Measurements from ENCODE around the gene AHSG. TPM values are rescaled to one million over a fixed set of nuclear protein-coding genes. Genes with fewer than 3 reads are reported as not detected.

AHSG gene
- total RNA-seq, 2 donors from 2014 or later: not detected

- no peak for TF ChIP-seq POLR2A (IDR thresholded peaks at IDR 0.05)
- H3K9me3 ChIP-seq: no peaks in the 10 kb centered on the region
- no peaks in the 10 kb centered on the region for H3K27me3 ChIP-seq (replicated peaks; ENCODE audit: insufficient read depth)
- DNase-seq (ENCODE audit: low spot score): no peak
- H3K27ac ChIP-seq: no peak overlapping the region
- H3K4me3 ChIP-seq: no peak overlapping the region
- intact Hi-C loops (cut with DNase I): no loop called here
- H3K36me3 ChIP-seq: no peaks in the 10 kb centered on the region
- WGBS: 89% methylated on average over 17 of the region's 17 CpGs
- H3K4me1 ChIP-seq (replicated peaks): no peaks in the 10 kb centered on the region
These were observed 7.6 kb downstream of the AHSG start for GRCh38 chr3:186620213-186621092.

GRCh38 chr3:186621894-186622650 lies 9.2 kb downstream of the AHSG start:
- Histone ChIP-seq H3K4me3 (no peak overlapping the region), H3K9me3 (no peaks in the 10 kb centered on the region), H3K27ac (no peak overlapping the region), H3K36me3 (no peaks in the 10 kb centered on the region), H3K4me1 (replicated peaks) (no peaks in the 10 kb centered on the region), H3K27me3 (replicated peaks; ENCODE audit: insufficient read depth) (no peaks in the 10 kb centered on the region)
- intact Hi-C loops (cut with DNase I): no loop called here
- DNase-seq (ENCODE audit: low spot score): no peak
- WGBS: 78% methylated on average over 7 of the region's 7 CpGs
- TF ChIP-seq POLR2AphosphoS5 (IDR thresholded peaks at IDR 0.05): no peak
- TF ChIP-seq, protein P1, sequence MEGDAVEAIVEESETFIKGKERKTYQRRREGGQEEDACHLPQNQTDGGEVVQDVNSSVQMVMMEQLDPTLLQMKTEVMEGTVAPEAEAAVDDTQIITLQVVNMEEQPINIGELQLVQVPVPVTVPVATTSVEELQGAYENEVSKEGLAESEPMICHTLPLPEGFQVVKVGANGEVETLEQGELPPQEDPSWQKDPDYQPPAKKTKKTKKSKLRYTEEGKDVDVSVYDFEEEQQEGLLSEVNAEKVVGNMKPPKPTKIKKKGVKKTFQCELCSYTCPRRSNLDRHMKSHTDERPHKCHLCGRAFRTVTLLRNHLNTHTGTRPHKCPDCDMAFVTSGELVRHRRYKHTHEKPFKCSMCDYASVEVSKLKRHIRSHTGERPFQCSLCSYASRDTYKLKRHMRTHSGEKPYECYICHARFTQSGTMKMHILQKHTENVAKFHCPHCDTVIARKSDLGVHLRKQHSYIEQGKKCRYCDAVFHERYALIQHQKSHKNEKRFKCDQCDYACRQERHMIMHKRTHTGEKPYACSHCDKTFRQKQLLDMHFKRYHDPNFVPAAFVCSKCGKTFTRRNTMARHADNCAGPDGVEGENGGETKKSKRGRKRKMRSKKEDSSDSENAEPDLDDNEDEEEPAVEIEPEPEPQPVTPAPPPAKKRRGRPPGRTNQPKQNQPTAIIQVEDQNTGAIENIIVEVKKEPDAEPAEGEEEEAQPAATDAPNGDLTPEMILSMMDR (IDR thresholded peaks at IDR 0.05): no peak
- TF ChIP-seq POLR2A (IDR thresholded peaks at IDR 0.05): no peak

DNA sequence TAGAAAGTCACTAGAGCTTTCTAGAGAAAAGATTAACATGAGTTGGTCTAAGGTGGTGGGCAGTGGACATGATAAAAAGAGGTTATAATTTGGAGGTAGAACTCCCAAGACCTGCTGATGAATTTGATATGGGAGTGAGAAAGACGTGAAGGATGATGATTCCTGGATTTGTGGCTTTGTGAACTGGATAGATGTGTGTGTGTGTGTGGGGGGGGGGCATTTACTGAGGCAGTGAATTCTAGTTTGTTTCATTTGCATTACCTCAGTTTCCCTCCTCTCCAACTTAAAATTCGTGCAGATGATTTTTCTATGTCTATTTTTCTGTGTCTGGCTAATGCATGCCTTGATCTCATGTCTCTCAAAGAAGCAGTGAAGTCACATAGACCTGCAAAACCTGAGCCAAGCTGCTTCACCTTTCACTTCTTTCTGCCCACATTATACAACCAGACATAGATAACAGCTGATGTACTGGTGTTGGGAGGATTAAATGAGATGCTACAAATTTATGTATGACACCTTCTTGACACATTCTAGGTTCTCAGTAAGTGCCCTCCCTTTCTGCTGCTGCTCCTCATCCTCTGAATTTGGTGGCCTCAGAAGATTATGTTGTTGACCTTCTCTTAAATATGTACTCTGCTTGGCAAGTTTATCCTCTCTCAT lies 9.9 kb downstream of the AHSG start:
- intact Hi-C loops (cut with DNase I): no loop called here
- 42% methylated on average over 2 of the region's 2 CpGs for WGBS

GRCh38 chr3:186624598-186624997 lies 11.7 kb downstream of the AHSG start:
- 74% methylated on average over 4 of the region's 4 CpGs for WGBS
- no peaks in the 10 kb centered on the region for H3K36me3 ChIP-seq
- no peaks in the 10 kb centered on the region for H3K4me1 ChIP-seq (replicated peaks)
- no peak for DNase-seq (ENCODE audit: low spot score)
- no peaks in the 10 kb centered on the region for H3K9me3 ChIP-seq
- no peak overlapping the region for H3K27ac ChIP-seq
- no peak overlapping the region for H3K4me3 ChIP-seq
- TF ChIP-seq POLR2A (IDR thresholded peaks at IDR 0.05) (no peak), POLR2AphosphoS5 (IDR thresholded peaks at IDR 0.05) (no peak)
- TF ChIP-seq, protein P1 (IDR thresholded peaks at IDR 0.05): no peak
- intact Hi-C loops (cut with DNase I): no loop called here
- no peaks in the 10 kb centered on the region for H3K27me3 ChIP-seq (replicated peaks; ENCODE audit: insufficient read depth)

More for the DNA sequence above, 9.9 kb downstream of the AHSG start:
- Histone ChIP-seq H3K36me3 (no peaks in the 10 kb centered on the region), H3K27ac (no peak overlapping the region), H3K4me1 (replicated peaks) (no peaks in the 10 kb centered on the region), H3K9me3 (no peaks in the 10 kb centered on the region), H3K4me3 (no peak overlapping the region), H3K27me3 (replicated peaks; ENCODE audit: insufficient read depth) (no peaks in the 10 kb centered on the region)
- no peak for DNase-seq (ENCODE audit: low spot score)
- TF ChIP-seq, protein P1 (IDR thresholded peaks at IDR 0.05): no peak
- TF ChIP-seq POLR2AphosphoS5 (IDR thresholded peaks at IDR 0.05) (no peak), POLR2A (IDR thresholded peaks at IDR 0.05) (no peak)

GRCh38 chr3:186625600-186626042 lies 12.8 kb downstream of the AHSG start:
- Histone ChIP-seq H3K9me3 (no peaks in the 10 kb centered on the region), H3K27me3 (replicated peaks; ENCODE audit: insufficient read depth) (no peaks in the 10 kb centered on the region), H3K4me1 (replicated peaks) (no peaks in the 10 kb centered on the region), H3K27ac (no peak overlapping the region), H3K36me3 (no peaks in the 10 kb centered on the region), H3K4me3 (no peak overlapping the region)
- DNase-seq (ENCODE audit: low spot score): no peak
- no peak for TF ChIP-seq POLR2A (IDR thresholded peaks at IDR 0.05)
- 83% methylated on average over 4 of the region's 4 CpGs for WGBS
- intact Hi-C loops (cut with DNase I): no loop called here

Data from prostate gland (tissue), 2 donors.